A673 (cell line): Measurements from ENCODE around the gene FLT1.

Experiments used
- EZH2 ChIP-seq: fragments of 200-600 bp; sonication (generic); IDR thresholded peaks from 2 replicates; pipeline ENCODE4 v1.6.1; 2017; ENCODE audit warnings: borderline replicate concordance, low read depth, mild to moderate bottlenecking, mixed read lengths, antibody characterized with exemption, low read length; ENCODE audit not compliant: poor library complexity, severe bottlenecking
- TF ChIP-seq, protein P1 (sequence below): fragments of 300-800, 200-600 bp; sonication (generic); conservative IDR thresholded peaks from 2 replicates; pipeline ENCODE4 v1.5.1; 2017; ENCODE audit warnings: low read depth, mild to moderate bottlenecking, antibody characterized with exemption, low read length, moderate library complexity, mixed read lengths

DNA sequence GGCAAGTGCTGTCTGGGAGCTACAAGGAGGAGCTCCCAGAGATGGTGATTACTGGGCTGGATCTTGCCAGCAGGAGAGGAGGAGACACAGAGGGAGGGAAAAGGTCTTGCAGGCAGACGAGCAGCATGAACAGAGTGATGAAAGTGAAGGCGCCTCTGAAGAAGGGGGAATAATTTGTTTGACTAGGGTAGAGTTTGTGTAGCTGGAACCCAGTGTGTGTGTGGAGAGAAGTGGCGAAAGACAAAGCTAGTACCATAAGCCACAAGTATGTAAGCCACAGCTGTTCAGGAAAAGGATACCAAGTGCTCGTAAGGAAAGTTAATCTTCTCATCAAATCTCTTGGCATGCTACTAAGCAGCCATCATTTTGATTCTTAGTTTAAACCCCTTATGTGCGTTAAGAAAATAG, 5.4 kb downstream of the FLT1 start:
- TF ChIP-seq, protein P1, sequence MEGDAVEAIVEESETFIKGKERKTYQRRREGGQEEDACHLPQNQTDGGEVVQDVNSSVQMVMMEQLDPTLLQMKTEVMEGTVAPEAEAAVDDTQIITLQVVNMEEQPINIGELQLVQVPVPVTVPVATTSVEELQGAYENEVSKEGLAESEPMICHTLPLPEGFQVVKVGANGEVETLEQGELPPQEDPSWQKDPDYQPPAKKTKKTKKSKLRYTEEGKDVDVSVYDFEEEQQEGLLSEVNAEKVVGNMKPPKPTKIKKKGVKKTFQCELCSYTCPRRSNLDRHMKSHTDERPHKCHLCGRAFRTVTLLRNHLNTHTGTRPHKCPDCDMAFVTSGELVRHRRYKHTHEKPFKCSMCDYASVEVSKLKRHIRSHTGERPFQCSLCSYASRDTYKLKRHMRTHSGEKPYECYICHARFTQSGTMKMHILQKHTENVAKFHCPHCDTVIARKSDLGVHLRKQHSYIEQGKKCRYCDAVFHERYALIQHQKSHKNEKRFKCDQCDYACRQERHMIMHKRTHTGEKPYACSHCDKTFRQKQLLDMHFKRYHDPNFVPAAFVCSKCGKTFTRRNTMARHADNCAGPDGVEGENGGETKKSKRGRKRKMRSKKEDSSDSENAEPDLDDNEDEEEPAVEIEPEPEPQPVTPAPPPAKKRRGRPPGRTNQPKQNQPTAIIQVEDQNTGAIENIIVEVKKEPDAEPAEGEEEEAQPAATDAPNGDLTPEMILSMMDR, result no peak
- no peak for TF ChIP-seq EZH2
